Subcutaneous abdominal adipose tissue (tissue), 5 donors: ENCODE results near the gene IL31.

Experiments used
- H3K27ac ChIP-seq: one replicate; pipeline ENCODE4 v1.7.0; 2013; ENCODE audit warnings: low read depth, mild to moderate bottlenecking, inconsistent platforms, low read length, moderate library complexity
- H3K27me3 ChIP-seq, 5 donors: one replicate each; pipeline ENCODE4 v1.7.0; 2013; ENCODE audit warnings: low read length in 5 of 5, inconsistent platforms in 1 of 5; ENCODE audit not compliant: control insufficient read depth in 5 of 5, insufficient read depth in 4 of 5
- H3K36me3 ChIP-seq, 5 donors: one replicate each; pipeline ENCODE4 v1.7.0; 2013; ENCODE audit warnings: low read length in 5 of 5; ENCODE audit not compliant: control insufficient read depth in 5 of 5, insufficient read depth in 5 of 5
- H3K4me1 ChIP-seq, 5 donors: one replicate each; pipeline ENCODE4 v1.7.0; 2013; ENCODE audit warnings: low read length in 5 of 5, mild to moderate bottlenecking in 3 of 5, moderate library complexity in 1 of 5; ENCODE audit not compliant: control insufficient read depth in 5 of 5, insufficient read depth in 5 of 5
- H3K4me3 ChIP-seq, 5 donors: one replicate each; pipeline ENCODE4 v1.7.0; 2013; ENCODE audit warnings: low read length in 5 of 5, low read depth in 1 of 5
- H3K9ac ChIP-seq, 5 donors: one replicate each; pipeline ENCODE4 v1.7.0; 2013; ENCODE audit warnings: low read length in 5 of 5, mild to moderate bottlenecking in 4 of 5, moderate library complexity in 3 of 5
- H3K9me3 ChIP-seq, 5 donors: one replicate each; pipeline ENCODE4 v1.7.0; 2013; ENCODE audit warnings: low read length in 5 of 5; ENCODE audit not compliant: control insufficient read depth in 5 of 5
- donor health status: healthy.
- donor health status: healthy.
- donor health status: healthy.
- donor health status: healthy.
- donor health status: healthy.

The IL31 gene

DNA sequence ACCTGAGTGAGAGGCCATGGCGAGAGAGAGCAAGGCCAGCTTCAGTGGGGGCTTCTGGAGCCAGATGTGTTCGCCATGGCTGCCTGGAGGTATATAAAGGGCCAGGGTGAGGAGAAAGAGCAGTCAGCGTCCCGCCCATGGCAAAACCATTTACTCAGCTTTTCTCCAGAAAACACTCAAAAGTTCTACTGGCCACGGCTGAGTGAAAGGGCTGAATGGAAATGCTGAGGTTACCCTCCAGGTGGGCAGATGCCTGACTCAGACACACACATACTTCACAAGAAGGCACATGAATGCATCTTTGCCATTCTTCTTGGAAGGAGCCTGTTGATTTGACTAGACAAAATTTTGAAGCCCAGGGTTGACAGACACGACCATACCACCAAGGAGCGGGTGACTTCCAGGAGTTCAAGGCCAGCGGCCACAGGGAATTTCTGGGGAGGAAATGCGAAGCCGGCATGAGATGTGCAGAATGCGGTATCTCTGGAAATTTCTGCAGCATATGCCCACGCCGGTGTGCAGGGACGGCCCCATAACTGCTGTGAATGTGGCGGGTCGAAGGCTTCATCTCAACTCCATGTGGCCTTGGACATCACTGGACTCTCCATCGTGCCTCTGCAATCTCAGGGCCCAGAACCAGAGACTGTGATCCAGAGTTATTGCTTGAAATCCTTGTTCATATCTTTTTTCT lies at the start of gene IL31:
Gene IL31, minus strand, starts transcription at position 67 of the 691 bp plus-strand sequence. Its CDS starts 49 bp downstream, at position 18.
- peaks cover 0 to 5% (median 4%) of the 10 kb centered on the region in 5 donors for H3K27me3 ChIP-seq
- no peaks in the 10 kb centered on the region for H3K9me3 ChIP-seq
- H3K27ac ChIP-seq: no peak within 1 kb of the TSS
- H3K9ac ChIP-seq: no peak within 1 kb of the TSS
- H3K4me3 ChIP-seq: no peak within 1 kb of the TSS
- H3K4me1 ChIP-seq: no peaks in the 10 kb centered on the region
- H3K36me3 ChIP-seq: no peaks in the 10 kb centered on the region

DNA sequence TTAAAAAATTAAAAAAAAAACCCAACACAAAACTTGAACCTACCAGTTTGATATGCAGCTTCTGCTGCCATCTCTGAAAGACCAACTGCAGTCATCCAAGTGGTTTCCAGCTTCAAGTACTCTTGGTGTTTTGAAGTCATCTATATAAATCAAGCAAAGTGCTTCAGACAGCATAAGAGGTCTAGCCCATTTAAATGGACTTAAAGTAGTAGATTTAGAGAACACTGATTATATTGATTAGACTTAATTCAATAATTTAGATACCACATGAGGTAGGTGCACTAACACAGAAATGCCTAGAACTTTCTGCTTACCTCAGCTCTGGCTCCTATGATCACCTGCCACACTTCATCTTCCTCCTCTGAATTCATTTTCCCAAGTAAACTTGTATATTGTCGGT lies 42.4 kb upstream of the IL31 start:
- no peaks in the 10 kb centered on the region for H3K4me1 ChIP-seq
- no peak overlapping the region for H3K27ac ChIP-seq
- no peaks in the 10 kb centered on the region for H3K27me3 ChIP-seq
- H3K36me3 ChIP-seq: peaks cover 31 to 88% (median 70%) of the 10 kb centered on the region in 5 donors
- H3K9me3 ChIP-seq: no peaks in the 10 kb centered on the region
- no peak overlapping the region for H3K9ac ChIP-seq
- H3K4me3 ChIP-seq: no peak overlapping the region

DNA sequence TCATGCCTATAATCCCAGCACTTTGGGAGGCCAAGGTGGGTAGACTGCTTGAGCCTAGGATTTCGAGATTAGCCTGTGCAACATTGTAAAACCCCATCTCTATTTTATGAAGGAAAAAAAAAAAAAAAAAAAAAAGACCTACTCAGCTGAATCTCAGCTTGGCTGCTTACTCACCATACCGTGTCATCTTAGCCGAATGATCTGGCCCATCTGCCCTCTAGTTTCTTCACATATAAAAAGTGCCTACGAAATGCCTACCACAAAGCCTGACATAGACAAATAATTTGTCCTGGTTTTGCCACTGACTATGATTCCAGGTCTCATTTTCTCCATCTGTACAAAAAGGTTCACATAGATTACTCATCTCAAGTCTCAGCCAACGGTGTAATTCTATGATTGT lies 41.8 kb upstream of the IL31 start:
- Histone ChIP-seq H3K4me1 (no peaks in the 10 kb centered on the region), H3K27ac (no peak overlapping the region), H3K9ac (no peak overlapping the region), H3K4me3 (no peak overlapping the region), H3K27me3 (no peaks in the 10 kb centered on the region), H3K9me3 (no peaks in the 10 kb centered on the region), H3K36me3 (peaks cover 26 to 86% (median 70%) of the 10 kb centered on the region in 5 donors)

GRCh38 chr12:122208073-122208820 lies 34.2 kb upstream of the IL31 start:
- Histone ChIP-seq H3K4me3 (no peak overlapping the region), H3K9me3 (no peaks in the 10 kb centered on the region), H3K36me3 (peaks cover 11 to 59% (median 49%) of the 10 kb centered on the region in 5 donors), H3K4me1 (peaks cover 0 to 24% (median 9%) of the 10 kb centered on the region in 5 donors), H3K27me3 (peaks cover 7 to 20% (median 19%) of the 10 kb centered on the region in 5 donors), H3K27ac (no peak overlapping the region), H3K9ac (no peak overlapping the region)

- no peaks in the 10 kb centered on the region for H3K9me3 ChIP-seq
- peaks cover 11 to 51% (median 42%) of the 10 kb centered on the region in 5 donors for H3K36me3 ChIP-seq
- H3K4me3 ChIP-seq: no peak overlapping the region
- H3K27ac ChIP-seq: no peak overlapping the region
- H3K4me1 ChIP-seq: peaks cover 0 to 30% (median 14%) of the 10 kb centered on the region in 5 donors
- H3K9ac ChIP-seq: no peak overlapping the region
- peaks cover 9 to 27% (median 22%) of the 10 kb centered on the region in 5 donors for H3K27me3 ChIP-seq
Observed at GRCh38 chr12:122207391-122207790, 33.4 kb upstream of the IL31 start.

GRCh38 chr12:122206976-122207375 lies 33.0 kb upstream of the IL31 start:
- H3K4me1 ChIP-seq: peaks cover 0 to 30% (median 14%) of the 10 kb centered on the region in 5 donors
- H3K27me3 ChIP-seq: peaks cover 10 to 32% (median 22%) of the 10 kb centered on the region in 5 donors
- no peak overlapping the region for H3K9ac ChIP-seq
- peaks cover 7 to 47% (median 37%) of the 10 kb centered on the region in 5 donors for H3K36me3 ChIP-seq
- H3K4me3 ChIP-seq: no peak overlapping the region
- H3K9me3 ChIP-seq: no peaks in the 10 kb centered on the region
- no peak overlapping the region for H3K27ac ChIP-seq

DNA sequence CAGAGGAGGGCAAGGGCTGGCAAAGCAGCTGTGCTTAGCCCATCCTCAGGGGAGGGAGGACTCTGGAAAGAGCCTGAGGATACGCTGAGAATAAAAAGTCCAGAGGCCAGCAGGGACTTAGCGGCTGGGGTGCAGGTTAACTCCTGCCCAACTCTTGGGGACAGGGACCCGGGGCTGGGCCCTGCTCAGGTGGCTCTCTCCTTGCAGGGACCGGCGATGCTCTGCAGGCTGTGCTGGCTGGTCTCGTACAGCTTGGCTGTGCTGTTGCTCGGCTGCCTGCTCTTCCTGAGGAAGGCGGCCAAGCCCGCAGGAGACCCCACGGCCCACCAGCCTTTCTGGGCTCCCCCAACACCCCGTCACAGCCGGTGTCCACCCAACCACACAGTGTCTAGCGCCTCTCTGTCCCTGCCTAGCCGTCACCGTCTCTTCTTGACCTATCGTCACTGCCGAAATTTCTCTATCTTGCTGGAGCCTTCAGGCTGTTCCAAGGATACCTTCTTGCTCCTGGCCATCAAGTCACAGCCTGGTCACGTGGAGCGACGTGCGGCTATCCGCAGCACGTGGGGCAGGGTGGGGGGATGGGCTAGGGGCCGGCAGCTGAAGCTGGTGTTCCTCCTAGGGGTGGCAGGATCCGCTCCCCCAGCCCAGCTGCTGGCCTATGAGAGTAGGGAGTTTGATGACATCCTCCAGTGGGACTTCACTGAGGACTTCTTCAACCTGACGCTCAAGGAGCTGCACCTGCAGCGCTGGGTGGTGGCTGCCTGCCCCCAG lies 32.3 kb upstream of the IL31 start:
- peaks cover 12 to 38% (median 26%) of the 10 kb centered on the region in 5 donors for H3K27me3 ChIP-seq
- peaks cover 0 to 30% (median 14%) of the 10 kb centered on the region in 5 donors for H3K4me1 ChIP-seq
- no peak overlapping the region for H3K4me3 ChIP-seq
- H3K9me3 ChIP-seq: no peaks in the 10 kb centered on the region
- H3K36me3 ChIP-seq: peaks cover 7 to 40% (median 32%) of the 10 kb centered on the region in 5 donors
- H3K27ac ChIP-seq: no peak overlapping the region
- no peak overlapping the region for H3K9ac ChIP-seq

- H3K9ac ChIP-seq: no peak overlapping the region
- peaks cover 19 to 48% (median 36%) of the 10 kb centered on the region in 5 donors for H3K27me3 ChIP-seq
- peaks cover 0 to 30% (median 14%) of the 10 kb centered on the region in 5 donors for H3K4me1 ChIP-seq
- no peak overlapping the region for H3K27ac ChIP-seq
- no peak overlapping the region for H3K4me3 ChIP-seq
- H3K9me3 ChIP-seq: no peaks in the 10 kb centered on the region
- H3K36me3 ChIP-seq: peaks cover 7 to 36% (median 29%) of the 10 kb centered on the region in 5 donors
Observed at GRCh38 chr12:122205053-122205925, 31.3 kb upstream of the IL31 start.
